PC-3 (cell line): ENCODE results near the gene MALAT1. TPM values are rescaled to one million over a fixed set of nuclear protein-coding genes. Genes with fewer than 3 reads are reported as not detected.

Experiments
- ATAC-seq: fragments of 200-7000 bp; cut with Tn5 transposase; 2 replicates; pipeline ENCODE4 v1.9.1; 2020; ENCODE audit warnings: mild to moderate bottlenecking, moderate library complexity
- BruUV-seq: library from RNA; stranded (reverse); fragments of 400-500 nt; replicated peaks from 2 replicates; lab custom pipeline; 2021; lab: Mats Ljungman, UMichigan
- CTCF ChIA-PET: fragments of 300-600 bp; sonication (Branson Sonifier 250); formaldehyde crosslinking; loops from one replicate; lab custom pipeline; 2022; ENCODE audit warnings: antibody characterized with exemption; lab: Charles Lee
- POLR2A ChIA-PET: fragments of 300-600 bp; sonication (Branson Sonifier 250); formaldehyde crosslinking; loops from one replicate; lab custom pipeline; 2022; ENCODE audit warnings: antibody characterized with exemption; ENCODE audit not compliant: unreplicated experiment; lab: Charles Lee
- DNase-seq: peaks from one replicate; pipeline ENCODE4 v3.0.0-alpha.2; 2015
- H2AFZ ChIP-seq: fragments of 300-600 bp; sonication (generic); 2 replicates; pipeline ENCODE4 v1.6.0; 2016; ENCODE audit warnings: antibody characterized with exemption, low read length
- H3F3A ChIP-seq: fragments of 300-600 bp; sonication (generic); one replicate; pipeline ENCODE4 v1.6.0; 2017; ENCODE audit warnings: antibody characterized with exemption, low read length, control low read depth, mild to moderate bottlenecking; ENCODE audit not compliant: unreplicated experiment
- H3K27ac ChIP-seq: fragments of 300-600 bp; sonication (generic); 2 replicates; pipeline ENCODE4 v1.5.1; 2016; ENCODE audit warnings: mild to moderate bottlenecking, low read length
- H3K27me3 ChIP-seq: fragments of 300-600 bp; sonication (generic); 2 replicates; pipeline ENCODE4 v1.6.1; 2016; ENCODE audit warnings: low read length, mixed read lengths
- H3K36me3 ChIP-seq: fragments of 300-600 bp; sonication (generic); 2 replicates; pipeline ENCODE4 v1.6.1; 2016; ENCODE audit warnings: low read depth, mixed run types, low read length, mixed read lengths
- H3K4me1 ChIP-seq: fragments of 300-600 bp; sonication (generic); 2 replicates; pipeline ENCODE4 v1.5.1; 2016; ENCODE audit warnings: low read length; ENCODE audit not compliant: insufficient read depth
- H3K4me2 ChIP-seq: fragments of 300-600 bp; sonication (generic); 2 replicates; pipeline ENCODE4 v1.6.0; 2016; ENCODE audit warnings: low read length
- H3K4me3 ChIP-seq: fragments of 300-600 bp; sonication (generic); 2 replicates; pipeline ENCODE4 v1.5.1; 2016; ENCODE audit warnings: mild to moderate bottlenecking, low read length, mixed read lengths
- H3K79me2 ChIP-seq: fragments of 300-600 bp; sonication (generic); 2 replicates; pipeline ENCODE4 v1.6.1; 2017; ENCODE audit warnings: low read length, mixed read lengths
- H3K9ac ChIP-seq: fragments of 300-600 bp; sonication (generic); 2 replicates; pipeline ENCODE4 v1.6.0; 2016; ENCODE audit warnings: mild to moderate bottlenecking, low read length
- H3K9me2 ChIP-seq: fragments of 300-600 bp; sonication (generic); replicated peaks from 2 replicates; pipeline ENCODE4 v1.6.1; 2016; ENCODE audit warnings: mixed run types, low read length, mixed read lengths
- H3K9me3 ChIP-seq: fragments of 300-600 bp; sonication (generic); 2 replicates; pipeline ENCODE4 v1.6.1; 2016; ENCODE audit warnings: low read length, mixed read lengths
- H4K20me1 ChIP-seq: fragments of 300-600 bp; sonication (generic); 2 replicates; pipeline ENCODE4 v1.6.1; 2016; ENCODE audit warnings: low read length, mixed read lengths
- CTCF ChIP-seq: fragments of 300-600 bp; sonication (generic); conservative IDR thresholded peaks from 2 replicates; pipeline ENCODE4 v1.5.1; 2017; ENCODE audit warnings: antibody characterized with exemption, low read depth, mild to moderate bottlenecking, low read length
- EZH2 ChIP-seq: fragments of 300-600 bp; sonication (generic); IDR thresholded peaks from one replicate; pipeline ENCODE4 v1.6.1; 2017; ENCODE audit warnings: antibody characterized with exemption, mild to moderate bottlenecking, low read length; ENCODE audit not compliant: unreplicated experiment
- EZH2phosphoT487 ChIP-seq: fragments of 300-600 bp; sonication (generic); IDR thresholded peaks from 2 replicates; pipeline ENCODE4 v1.6.1; 2018; ENCODE audit warnings: mild to moderate bottlenecking, antibody characterized with exemption, low read length, borderline replicate concordance
- intact Hi-C: fragments of 100-400 bp; cut with micrococcal nuclease; formaldehyde crosslinking; loops from 2 replicates; pipeline ENCODE4 v1.9.0; 2023
- total RNA-seq: library from RNA; depleted of rRNA; stranded (reverse); fragments of >200 nt; gene quantifications from 2 replicates; pipeline ENCODE4 v1.2.3, GENCODE V29; 2014

MALAT1 gene
- total RNA-seq, 1 experiment from 2014 or later = 1,345 TPM

- peak overlapping the region; percentile 95 for H3K4me3 ChIP-seq
- H3K9ac ChIP-seq = peak overlapping the region; percentile 97
- ATAC-seq (no peak), DNase-seq (no peak)
- TSS peak; percentile 16 for BruUV-seq
- H3K4me1 ChIP-seq = peaks cover 56% of the 10 kb centered on the region
- peak overlapping the region; percentile 90 for H3K4me2 ChIP-seq
- no peak for TF ChIP-seq EZH2
- no peak for TF ChIP-seq CTCF
- no peak for TF ChIP-seq EZH2phosphoT487
- H4K20me1 ChIP-seq = peaks cover 71% of the 10 kb centered on the region
- no peaks in the 10 kb centered on the region for H3K9me3 ChIP-seq
- no peaks in the 10 kb centered on the region for H3K27me3 ChIP-seq
- H3F3A ChIP-seq = peaks cover 69% of the 10 kb centered on the region
- peaks cover 68% of the 10 kb centered on the region for H3K36me3 ChIP-seq
- H3K27ac ChIP-seq = peak overlapping the region; percentile 95; the same call in 1 of the 2 replicates
- ChIA-PET POLR2A (interaction anchor here (0.7 kb wide), 1 partner anchor 162 kb away, joined by 6 read pairs; no protein-coding TSS in a partner anchor), CTCF (no interaction called here)
- no peak overlapping the region for H2AFZ ChIP-seq
- intact Hi-C loops = no loop called here
- H3K79me2 ChIP-seq = peaks cover 95% of the 10 kb centered on the region
- no peaks in the 10 kb centered on the region for H3K9me2 ChIP-seq
Observed at GRCh38 chr11:65501186-65501471, 2.3 kb downstream of the MALAT1 start.

DNA sequence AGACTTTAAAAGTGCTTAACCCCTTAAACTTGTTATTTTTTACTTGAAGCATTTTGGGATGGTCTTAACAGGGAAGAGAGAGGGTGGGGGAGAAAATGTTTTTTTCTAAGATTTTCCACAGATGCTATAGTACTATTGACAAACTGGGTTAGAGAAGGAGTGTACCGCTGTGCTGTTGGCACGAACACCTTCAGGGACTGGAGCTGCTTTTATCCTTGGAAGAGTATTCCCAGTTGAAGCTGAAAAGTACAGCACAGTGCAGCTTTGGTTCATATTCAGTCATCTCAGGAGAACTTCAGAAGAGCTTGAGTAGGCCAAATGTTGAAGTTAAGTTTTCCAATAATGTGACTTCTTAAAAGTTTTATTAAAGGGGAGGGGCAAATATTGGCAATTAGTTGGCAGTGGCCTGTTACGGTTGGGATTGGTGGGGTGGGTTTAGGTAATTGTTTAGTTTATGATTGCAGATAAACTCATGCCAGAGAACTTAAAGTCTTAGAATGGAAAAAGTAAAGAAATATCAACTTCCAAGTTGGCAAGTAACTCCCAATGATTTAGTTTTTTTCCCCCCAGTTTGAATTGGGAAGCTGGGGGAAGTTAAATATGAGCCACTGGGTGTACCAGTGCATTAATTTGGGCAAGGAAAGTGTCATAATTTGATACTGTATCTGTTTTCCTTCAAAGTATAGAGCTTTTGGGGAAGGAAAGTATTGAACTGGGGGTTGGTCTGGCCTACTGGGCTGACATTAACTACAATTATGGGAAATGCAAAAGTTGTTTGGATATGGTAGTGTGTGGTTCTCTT, 2.8 kb downstream of the MALAT1 start:
- TF ChIP-seq CTCF (no peak), EZH2phosphoT487 (no peak), EZH2 (no peak)
- Histone ChIP-seq H3K4me3 (peak overlapping the region; percentile 95), H4K20me1 (peaks cover 75% of the 10 kb centered on the region), H3K27me3 (no peaks in the 10 kb centered on the region), H3K9me3 (no peaks in the 10 kb centered on the region), H3F3A (peaks cover 74% of the 10 kb centered on the region), H3K9ac (peak overlapping the region; percentile 97), H3K4me1 (peaks cover 55% of the 10 kb centered on the region), H3K4me2 (peak overlapping the region; percentile 90), H2AFZ (no peak overlapping the region), H3K79me2 (peaks cover 93% of the 10 kb centered on the region), H3K27ac (peak overlapping the region; percentile 95; the same call in 1 of the 2 replicates), H3K9me2 (no peaks in the 10 kb centered on the region), H3K36me3 (peaks cover 72% of the 10 kb centered on the region)
- ATAC-seq (no peak), DNase-seq (no peak)
- ChIA-PET CTCF (interaction anchor here (0.7 kb wide), 1 partner anchor 97 kb away, joined by 6 read pairs; no protein-coding TSS in a partner anchor), POLR2A (interaction anchor here (0.6 to 2.0 kb wide), 7 partner anchors 11 to 161 kb away, joined by 3 to 7 read pairs (median 5); partner anchors contain the start of gene NEAT1)
- no TSS peak for BruUV-seq
- intact Hi-C loops = no loop called here

GRCh38 chr11:65502274-65502554, 3.4 kb downstream of the MALAT1 start:
- Histone ChIP-seq H3K4me1 (peaks cover 53% of the 10 kb centered on the region), H2AFZ (no peak overlapping the region), H3K27ac (no peak overlapping the region), H3K79me2 (peaks cover 88% of the 10 kb centered on the region), H3K4me3 (peak overlapping the region; percentile 95), H3K9me3 (no peaks in the 10 kb centered on the region), H4K20me1 (peaks cover 75% of the 10 kb centered on the region), H3K9me2 (no peaks in the 10 kb centered on the region), H3F3A (peaks cover 80% of the 10 kb centered on the region), H3K9ac (peak overlapping the region; percentile 97), H3K36me3 (peaks cover 72% of the 10 kb centered on the region), H3K4me2 (peak overlapping the region; percentile 90), H3K27me3 (no peaks in the 10 kb centered on the region)
- TF ChIP-seq EZH2phosphoT487 = no peak
- TF ChIP-seq CTCF = no peak
- no peak for TF ChIP-seq EZH2
- no TSS peak for BruUV-seq
- DNase-seq = no peak
- no peak for ATAC-seq
- intact Hi-C loops = no loop called here
- POLR2A ChIA-PET = interaction anchor here (0.6 to 2.0 kb wide), 8 partner anchors 12 to 1560 kb away, joined by 3 to 10 read pairs (median 6); partner anchors contain the start of gene NEAT1
- CTCF ChIA-PET = interaction anchor here (0.7 kb wide), 1 partner anchor 98 kb away, joined by 6 read pairs; no protein-coding TSS in a partner anchor
